IMR-90 (cell line): ENCODE data around the gene CD300LF. TPM values are rescaled to one million over a fixed set of nuclear protein-coding genes. Genes with fewer than 3 reads are reported as not detected.

Experiments used
- ATAC-seq: fragments of 200-7000 bp; cut with Tn5 transposase; 2 replicates; pipeline ENCODE4 v1.9.1; 2020; ENCODE audit warnings: low read depth, mild to moderate bottlenecking, moderate library complexity
- BruUV-seq: library from RNA; stranded (reverse); fragments of 400-500 nt; replicated peaks from 2 replicates; lab custom pipeline; 2021; lab: Mats Ljungman, UMichigan
- CTCF ChIA-PET: fragments of 300-600 bp; formaldehyde crosslinking; extraction: SDS; loops from one replicate; lab custom pipeline; 2021; ENCODE audit warnings: antibody characterized with exemption; lab: Yijun Ruan, JAX
- POLR2A ChIA-PET: fragments of 300-600 bp; sonication (Branson Sonifier 250); formaldehyde crosslinking; loops from one replicate; lab custom pipeline; 2022; ENCODE audit warnings: antibody characterized with exemption; ENCODE audit not compliant: unreplicated experiment; lab: Charles Lee
- DNase-seq: peaks from one replicate; pipeline ENCODE4 v3.0.0; 2013
- H2AFZ ChIP-seq: replicated peaks from 2 replicates; pipeline ENCODE3; 2013; ENCODE audit warnings: low read length, mild to moderate bottlenecking; ENCODE audit not compliant: poor library complexity
- H2AK5ac ChIP-seq: 2 replicates; pipeline ENCODE4 v1.6.1; 2013; ENCODE audit warnings: low read depth, low read length, inconsistent platforms
- H2AK9ac ChIP-seq: replicated peaks from 2 replicates; pipeline ENCODE3; 2013; ENCODE audit warnings: mild to moderate bottlenecking, low read depth, low read length, moderate library complexity; ENCODE audit not compliant: poor library complexity
- H2BK120ac ChIP-seq: 2 replicates; pipeline ENCODE4 v1.6.1; 2013; ENCODE audit warnings: low read depth, low read length, inconsistent platforms
- H2BK15ac ChIP-seq: 3 replicates; pipeline ENCODE4 v1.6.1; 2013; ENCODE audit warnings: low read depth, low read length, inconsistent platforms
- H2BK20ac ChIP-seq: 2 replicates; pipeline ENCODE4 v1.6.1; 2013; ENCODE audit warnings: low read depth, mild to moderate bottlenecking, inconsistent platforms, low read length, moderate library complexity
- H2BK5ac ChIP-seq: 2 replicates; pipeline ENCODE4 v1.6.1; 2013; ENCODE audit warnings: mild to moderate bottlenecking, low read depth, low read length, inconsistent platforms; ENCODE audit not compliant: poor library complexity, severe bottlenecking
- H3K14ac ChIP-seq: replicated peaks from 2 replicates; pipeline ENCODE4 v1.6.1; 2013; ENCODE audit warnings: low read depth, low read length, inconsistent platforms
- H3K18ac ChIP-seq: 2 replicates; pipeline ENCODE4 v1.6.1; 2013; ENCODE audit warnings: low read depth, low read length, control low read depth
- H3K23ac ChIP-seq: 2 replicates; pipeline ENCODE4 v1.6.1; 2013; ENCODE audit warnings: low read depth, low read length, inconsistent platforms
- H3K27ac ChIP-seq: 2 replicates; pipeline ENCODE4 v1.5.1; 2013; ENCODE audit warnings: mild to moderate bottlenecking, control low read depth, low read length; ENCODE audit not compliant: insufficient read depth
- H3K27me3 ChIP-seq: 2 replicates; pipeline ENCODE4 v1.6.1; 2013; ENCODE audit warnings: low read length; ENCODE audit not compliant: control insufficient read depth, insufficient read depth
- H3K36me3 ChIP-seq: 2 replicates; pipeline ENCODE4 v1.6.1; 2013; ENCODE audit warnings: low read length, mixed read lengths; ENCODE audit not compliant: control insufficient read depth, insufficient read depth
- H3K4ac ChIP-seq: 2 replicates; pipeline ENCODE4 v1.6.1; 2013; ENCODE audit warnings: low read depth, low read length, inconsistent platforms
- H3K4me1 ChIP-seq: 2 replicates; pipeline ENCODE4 v1.6.1; 2013; ENCODE audit warnings: low read length, mixed read lengths; ENCODE audit not compliant: control insufficient read depth, insufficient read depth
- H3K4me2 ChIP-seq: 2 replicates; pipeline ENCODE4 v1.6.1; 2013; ENCODE audit warnings: low read depth, mild to moderate bottlenecking, control low read depth, low read length, moderate library complexity
- H3K4me3 ChIP-seq: 2 replicates; pipeline ENCODE4 v1.5.1; 2013; ENCODE audit warnings: low read depth, mild to moderate bottlenecking, control low read depth, low read length, moderate library complexity; ENCODE audit not compliant: insufficient read depth
- H3K56ac ChIP-seq: 2 replicates; pipeline ENCODE4 v1.6.1; 2013; ENCODE audit warnings: low read length, inconsistent platforms; ENCODE audit not compliant: insufficient read depth; ENCODE audit errors: extremely low read depth
- H3K79me1 ChIP-seq, 2 experiments: 2 replicates each; pipeline ENCODE4 v1.6.1; 2013; ENCODE audit warnings: low read length in 2 of 2, inconsistent platforms in 1 of 2, low read depth in 1 of 2
- H3K9ac ChIP-seq: 2 replicates; pipeline ENCODE4 v1.6.1; 2013; ENCODE audit warnings: low read depth, low read length, control low read depth
- H3K9me1 ChIP-seq: 2 replicates; pipeline ENCODE4 v1.6.1; 2013; ENCODE audit warnings: low read length, inconsistent platforms; ENCODE audit not compliant: insufficient read depth
- H3K9me3 ChIP-seq: 2 replicates; pipeline ENCODE4 v1.6.1; 2013; ENCODE audit warnings: low read length; ENCODE audit not compliant: control insufficient read depth, insufficient read depth
- H4K20me1 ChIP-seq: 2 replicates; pipeline ENCODE4 v1.6.1; 2013; ENCODE audit warnings: low read length, inconsistent platforms; ENCODE audit not compliant: insufficient read depth
- H4K5ac ChIP-seq: 2 replicates; pipeline ENCODE4 v1.6.1; 2013; ENCODE audit warnings: mild to moderate bottlenecking, low read depth, low read length, control low read depth
- H4K8ac ChIP-seq, 2 experiments: 2 replicates each; pipeline ENCODE4 v1.6.1; 2013; ENCODE audit warnings: low read depth in 2 of 2, low read length in 2 of 2, control low read depth in 1 of 2, inconsistent platforms in 1 of 2
- H4K91ac ChIP-seq: 2 replicates; pipeline ENCODE4 v1.6.1; 2013; ENCODE audit warnings: low read depth, low read length, inconsistent platforms; ENCODE audit not compliant: insufficient read depth
- BHLHE40 ChIP-seq: fragments of 150-350 bp; IDR thresholded peaks from 2 replicates; pipeline ENCODE4 v1.6.1; 2016; ENCODE audit warnings: mild to moderate bottlenecking, low read depth, low read length
- CEBPB ChIP-seq: IDR thresholded peaks from 2 replicates; pipeline ENCODE4 v1.6.1; 2012; ENCODE audit warnings: low read depth, low read length, improper control_type of control experiment
- CHD1 ChIP-seq: IDR thresholded peaks from 2 replicates; pipeline ENCODE4 v1.6.1; 2012; ENCODE audit warnings: low read depth, low read length, improper control_type of control experiment
- CTCF ChIP-seq: conservative IDR thresholded peaks from 2 replicates; pipeline ENCODE4 v1.5.1; 2012; ENCODE audit warnings: mild to moderate bottlenecking, low read depth, low read length, improper control_type of control experiment
- FOS ChIP-seq: fragments of 150-350 bp; IDR thresholded peaks from 2 replicates; pipeline ENCODE4 v1.6.1; 2016; ENCODE audit warnings: low read depth, low read length
- MAFK ChIP-seq: IDR thresholded peaks from 2 replicates; pipeline ENCODE4 v1.6.1; 2012; ENCODE audit warnings: low read depth, low read length, improper control_type of control experiment
- MAZ ChIP-seq: IDR thresholded peaks from 2 replicates; pipeline ENCODE4 v1.6.1; 2012; ENCODE audit warnings: low read depth, mild to moderate bottlenecking, low read length, improper control_type of control experiment, moderate library complexity, borderline replicate concordance
- MXI1 ChIP-seq: IDR thresholded peaks from 2 replicates; pipeline ENCODE4 v1.6.1; 2012; ENCODE audit warnings: low read depth, mild to moderate bottlenecking, low read length, moderate library complexity, borderline replicate concordance
- NFE2L2 ChIP-seq: fragments of 150-350 bp; IDR thresholded peaks from 2 replicates; pipeline ENCODE4 v1.6.1; 2016; ENCODE audit warnings: low read depth, mild to moderate bottlenecking, low read length
- POLR2A ChIP-seq: IDR thresholded peaks from 2 replicates; pipeline ENCODE4 v1.6.1; 2012; ENCODE audit warnings: mild to moderate bottlenecking, low read depth, low read length
- RAD21 ChIP-seq: IDR thresholded peaks from 2 replicates; pipeline ENCODE4 v1.6.1; 2012; ENCODE audit warnings: low read length, improper control_type of control experiment
- RCOR1 ChIP-seq: IDR thresholded peaks from 2 replicates; pipeline ENCODE4 v1.6.1; 2012; ENCODE audit warnings: mild to moderate bottlenecking, low read length, improper control_type of control experiment; ENCODE audit not compliant: insufficient replicate concordance
- RFX5 ChIP-seq: IDR thresholded peaks from 2 replicates; pipeline ENCODE4 v1.8.0; 2012; ENCODE audit warnings: low read depth, mild to moderate bottlenecking, low read length, moderate library complexity
- SMC3 ChIP-seq: fragments of 150-350 bp; IDR thresholded peaks from 2 replicates; pipeline ENCODE4 v1.6.1; 2016; ENCODE audit warnings: low read depth, mild to moderate bottlenecking, antibody characterized with exemption, low read length, moderate library complexity
- WGBS, 2 experiments: methylation state at CpG; one replicate each; pipeline versions ENCODE4 v1.1.5 to v1.1.7; 2013; ENCODE audit warnings: missing lambda C conversion rate in 2 of 2; ENCODE audit not compliant: insufficient read length in 1 of 2; ENCODE audit errors: extremely low coverage in 2 of 2; 5-methylcytosine and 5-hydroxymethylcytosine counted together
- dilution Hi-C: fragments of 300-500 bp; cut with HindIII; formaldehyde crosslinking; loops from one replicate; pipeline ENCODE4 v1.14.3; 2018; ENCODE audit warnings: low sequenced_read_pairs; ENCODE audit not compliant: unreplicated experiment
- in situ Hi-C: fragments of 300-500 bp; cut with MboI; formaldehyde crosslinking; loops from 3 replicates; pipeline ENCODE4 v1.14.3; 2019; ENCODE audit warnings: low sequenced_read_pairs, inconsistent platforms, mixed read lengths
- intact Hi-C: fragments of 100-400 bp; cut with micrococcal nuclease; formaldehyde crosslinking; loops from 2 replicates; pipeline ENCODE4 v1.10.0; 2022
- polyA plus RNA-seq, 3 experiments: library from polyadenylated mRNA; depleted of rRNA; stranded (reverse); fragments of >200 nt; gene quantifications; 2 replicates each; pipeline ENCODE4 v1.2.3, GENCODE V29; 2012; ENCODE audit warnings: low replicate concordance in 1 of 3
- total RNA-seq: library from RNA; depleted of rRNA; stranded (reverse); fragments of >200 nt; gene quantifications from 2 replicates; pipeline ENCODE4 v1.2.3, GENCODE V29; 2012
- TF ChIP-seq, protein P1 (sequence below): fragments of 150-350 bp; IDR thresholded peaks from 2 replicates; pipeline ENCODE4 v1.6.1; 2016; ENCODE audit warnings: low read depth, mild to moderate bottlenecking, low read length, moderate library complexity, borderline replicate concordance
- TF ChIP-seq, protein P2 (sequence below): fragments of 150-350 bp; IDR thresholded peaks from 2 replicates; pipeline ENCODE4 v1.6.1; 2017; ENCODE audit warnings: mild to moderate bottlenecking, antibody characterized with exemption, low read length, low read depth

Gene CD300LF
- total and polyA plus RNA-seq, 2 of the 4 experiments (the other 2 are of a cell fraction) = not detected

GRCh38 chr17:74734256-74734655 lies 21.5 kb upstream of the CD300LF start:
- H2BK20ac ChIP-seq = no peak overlapping the region
- no peak overlapping the region for H2BK15ac ChIP-seq
- H3K27ac ChIP-seq = no peak overlapping the region
- H4K5ac ChIP-seq = no peak overlapping the region
- no peak overlapping the region for H3K4ac ChIP-seq
- intact Hi-C loops = no loop called here
- BruUV-seq = no TSS peak
- H2BK120ac ChIP-seq = no peak overlapping the region
- no CpG with 5 or more reads among the region's 3 CpGs for WGBS, 2 experiments
- H3K79me1 ChIP-seq = no peaks in the 10 kb centered on the region
- no peak for ATAC-seq
- H3K9me3 ChIP-seq = no peaks in the 10 kb centered on the region
- no peak overlapping the region for H4K8ac ChIP-seq
- no peak overlapping the region for H3K14ac ChIP-seq
- dilution Hi-C loops = no loop called here
- no peak overlapping the region for H2AFZ ChIP-seq
- 0 out of 2 replicates have a peak, but pooled peaks cover 3% of the 10 kb centered on the region for H3K9me1 ChIP-seq
- peaks cover 43% of the 10 kb centered on the region for H3K27me3 ChIP-seq
- no peak overlapping the region for H3K4me3 ChIP-seq
- no peaks in the 10 kb centered on the region for H3K36me3 ChIP-seq
- peaks cover 4% of the 10 kb centered on the region; the same call in 1 of the 2 replicates for H3K4me1 ChIP-seq
- no peak overlapping the region for H3K23ac ChIP-seq
- H4K91ac ChIP-seq = no peak overlapping the region
- no peak overlapping the region for H3K56ac ChIP-seq
- H2BK5ac ChIP-seq = no peak overlapping the region
- H3K18ac ChIP-seq = no peak overlapping the region
- CTCF ChIA-PET = no interaction called here
- H2AK5ac ChIP-seq = no peak overlapping the region
- H2AK9ac ChIP-seq = no peak overlapping the region
- TF ChIP-seq SMC3 = no peak
- TF ChIP-seq RCOR1 = no peak
- no peak for TF ChIP-seq RFX5
- no peak for TF ChIP-seq MXI1
- no peak for TF ChIP-seq RAD21
- no peak for TF ChIP-seq MAFK
- TF ChIP-seq CHD1 = no peak
- no peak for TF ChIP-seq CEBPB
- TF ChIP-seq POLR2A = no peak
- no peak for TF ChIP-seq MAZ
- TF ChIP-seq, protein P1, sequence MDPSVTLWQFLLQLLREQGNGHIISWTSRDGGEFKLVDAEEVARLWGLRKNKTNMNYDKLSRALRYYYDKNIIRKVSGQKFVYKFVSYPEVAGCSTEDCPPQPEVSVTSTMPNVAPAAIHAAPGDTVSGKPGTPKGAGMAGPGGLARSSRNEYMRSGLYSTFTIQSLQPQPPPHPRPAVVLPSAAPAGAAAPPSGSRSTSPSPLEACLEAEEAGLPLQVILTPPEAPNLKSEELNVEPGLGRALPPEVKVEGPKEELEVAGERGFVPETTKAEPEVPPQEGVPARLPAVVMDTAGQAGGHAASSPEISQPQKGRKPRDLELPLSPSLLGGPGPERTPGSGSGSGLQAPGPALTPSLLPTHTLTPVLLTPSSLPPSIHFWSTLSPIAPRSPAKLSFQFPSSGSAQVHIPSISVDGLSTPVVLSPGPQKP = no peak
- TF ChIP-seq CTCF = no peak
- no peak for TF ChIP-seq BHLHE40
- no peak for TF ChIP-seq NFE2L2
- TF ChIP-seq FOS = no peak
- TF ChIP-seq, protein P2, sequence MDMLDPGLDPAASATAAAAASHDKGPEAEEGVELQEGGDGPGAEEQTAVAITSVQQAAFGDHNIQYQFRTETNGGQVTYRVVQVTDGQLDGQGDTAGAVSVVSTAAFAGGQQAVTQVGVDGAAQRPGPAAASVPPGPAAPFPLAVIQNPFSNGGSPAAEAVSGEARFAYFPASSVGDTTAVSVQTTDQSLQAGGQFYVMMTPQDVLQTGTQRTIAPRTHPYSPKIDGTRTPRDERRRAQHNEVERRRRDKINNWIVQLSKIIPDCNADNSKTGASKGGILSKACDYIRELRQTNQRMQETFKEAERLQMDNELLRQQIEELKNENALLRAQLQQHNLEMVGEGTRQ = no peak
- no peak overlapping the region for H3K4me2 ChIP-seq
- H3K9ac ChIP-seq = no peak overlapping the region
- no peaks in the 10 kb centered on the region for H4K20me1 ChIP-seq
- POLR2A ChIA-PET = no interaction called here
- in situ Hi-C loops = no loop called here
- no peak for DNase-seq
